ENCODE results near the gene PEX6.
"Not testable (repeated sequence)": the region's sequence is repeated elsewhere in the genome, so short reads cannot be mapped to it uniquely, and the experiment has no call there.

The PEX6 gene

DNA sequence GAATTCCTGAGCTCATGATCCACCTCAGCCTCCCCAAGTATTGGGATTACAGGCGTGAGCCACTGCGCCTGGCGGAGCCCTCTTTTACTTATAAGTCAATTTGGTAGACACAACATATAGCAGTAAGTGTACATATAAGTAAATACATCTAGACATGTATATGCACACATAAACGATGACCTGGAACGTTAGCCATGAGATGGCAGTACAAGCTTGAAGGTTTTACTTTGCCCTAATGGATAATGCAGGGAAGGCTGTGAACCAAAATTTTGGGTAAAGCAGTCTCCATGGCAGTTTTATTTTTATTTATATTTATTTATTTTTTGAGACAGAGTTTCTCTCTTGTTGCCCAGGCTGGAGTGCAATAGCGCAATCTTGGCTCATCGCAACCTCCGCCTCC is 20.9 kb downstream of the PEX6 start:
- H3K9me2 ChIP-seq (replicated peaks; ENCODE audit: insufficient read depth, low read length), result no peaks in the 10 kb centered on the region
- no peaks in the 10 kb centered on the region; the same call in 1 of the 2 replicates for H3F3A ChIP-seq (ENCODE audit: insufficient read depth, low read length)
- H3K79me2 ChIP-seq (ENCODE audit: low read length), result no peaks in the 10 kb centered on the region
- H4K20me1 ChIP-seq (ENCODE audit: insufficient read depth, low read length), result no peaks in the 10 kb centered on the region
- no peak for TF ChIP-seq CTCF (IDR thresholded peaks at IDR 0.05; ENCODE audit: low read length)
- no peak for TF ChIP-seq EZH2 (optimal IDR thresholded peaks at IDR 0.05; ENCODE audit: low read depth, low read length)
- TF ChIP-seq EZH2phosphoT487 (IDR thresholded peaks at IDR 0.05; ENCODE audit: low read length), result no peak
- H3K27ac ChIP-seq (ENCODE audit: low read length), result no peak overlapping the region
- no peak overlapping the region for H2AFZ ChIP-seq (ENCODE audit: low read length)
- no peak overlapping the region for H3K4me3 ChIP-seq (ENCODE audit: low read length)
- no peak overlapping the region for H3K9ac ChIP-seq (ENCODE audit: low read length)
- DNase-seq, result no peak
- H3K4me2 ChIP-seq (ENCODE audit: low read depth, low read length), result no peak overlapping the region
- H3K36me3 ChIP-seq (replicated peaks; ENCODE audit: insufficient read depth, low read length), result no peaks in the 10 kb centered on the region
- H3K27me3 ChIP-seq (replicated peaks; ENCODE audit: insufficient read depth, low read length), result no peaks in the 10 kb centered on the region
- H3K4me1 ChIP-seq (ENCODE audit: low read length), result no peaks in the 10 kb centered on the region
- H3K9me3 ChIP-seq (replicated peaks; ENCODE audit: insufficient read depth, low read length), result no peaks in the 10 kb centered on the region

DNA sequence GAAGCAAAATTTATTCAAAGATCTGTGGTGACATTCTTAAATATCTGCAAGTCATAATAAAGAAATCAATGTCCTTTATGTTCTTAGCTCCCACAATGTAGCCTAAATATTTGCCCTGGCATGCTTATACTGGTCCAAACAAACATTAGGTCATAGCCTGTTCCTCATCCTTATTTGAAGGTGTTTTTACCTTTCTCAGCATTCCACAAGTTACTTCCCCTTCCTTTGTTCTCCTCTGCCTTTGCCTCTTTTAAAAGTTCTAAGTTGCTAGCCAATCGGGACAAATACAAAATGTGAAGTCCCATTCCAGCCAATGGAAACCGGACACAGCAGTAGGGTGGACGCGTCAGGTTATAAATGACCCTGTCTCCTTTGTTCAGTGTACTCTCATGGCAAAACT is 24.6 kb downstream of the PEX6 start:
- not testable (repeated sequence) for H4K20me1 ChIP-seq (ENCODE audit: insufficient read depth, low read length); H3F3A ChIP-seq (ENCODE audit: insufficient read depth, low read length); H3K9me2 ChIP-seq (replicated peaks; ENCODE audit: insufficient read depth, low read length); H3K27me3 ChIP-seq (replicated peaks; ENCODE audit: insufficient read depth, low read length); H3K9me3 ChIP-seq (replicated peaks; ENCODE audit: insufficient read depth, low read length); H2AFZ ChIP-seq (ENCODE audit: low read length); H3K9ac ChIP-seq (ENCODE audit: low read length); H3K4me2 ChIP-seq (ENCODE audit: low read depth, low read length); H3K27ac ChIP-seq (ENCODE audit: low read length); DNase-seq; H3K79me2 ChIP-seq (ENCODE audit: low read length); H3K4me3 ChIP-seq (ENCODE audit: low read length); H3K4me1 ChIP-seq (ENCODE audit: low read length); H3K36me3 ChIP-seq (replicated peaks; ENCODE audit: insufficient read depth, low read length)

- Histone ChIP-seq H3K9ac (ENCODE audit: low read length) (no peak overlapping the region), H3K4me2 (ENCODE audit: low read depth, low read length) (no peak overlapping the region), H3K9me3 (replicated peaks; ENCODE audit: insufficient read depth, low read length) (no peaks in the 10 kb centered on the region), H3K4me1 (ENCODE audit: low read length) (no peaks in the 10 kb centered on the region), H3K27me3 (replicated peaks; ENCODE audit: insufficient read depth, low read length) (no peaks in the 10 kb centered on the region), H3K4me3 (ENCODE audit: low read length) (no peak overlapping the region), H3F3A (ENCODE audit: insufficient read depth, low read length) (no peaks in the 10 kb centered on the region; the same call in 1 of the 2 replicates), H3K27ac (ENCODE audit: low read length) (no peak overlapping the region), H4K20me1 (ENCODE audit: insufficient read depth, low read length) (no peaks in the 10 kb centered on the region), H3K79me2 (ENCODE audit: low read length) (no peaks in the 10 kb centered on the region), H2AFZ (ENCODE audit: low read length) (no peak overlapping the region), H3K9me2 (replicated peaks; ENCODE audit: insufficient read depth, low read length) (no peaks in the 10 kb centered on the region), H3K36me3 (replicated peaks; ENCODE audit: insufficient read depth, low read length) (no peaks in the 10 kb centered on the region)
- DNase-seq, result no peak
- TF ChIP-seq EZH2phosphoT487 (IDR thresholded peaks at IDR 0.05; ENCODE audit: low read length), result no peak
- no peak for TF ChIP-seq CTCF (IDR thresholded peaks at IDR 0.05; ENCODE audit: low read length)
- no peak for TF ChIP-seq EZH2 (optimal IDR thresholded peaks at IDR 0.05; ENCODE audit: low read depth, low read length)
Measured at GRCh38 chr6:42952389-42952788, 26.6 kb downstream of the PEX6 start.

- H3K4me1 ChIP-seq (ENCODE audit: low read length), result no peaks in the 10 kb centered on the region
- H4K20me1 ChIP-seq (ENCODE audit: insufficient read depth, low read length), result no peaks in the 10 kb centered on the region
- no peak overlapping the region for H3K9ac ChIP-seq (ENCODE audit: low read length)
- no peaks in the 10 kb centered on the region for H3K9me2 ChIP-seq (replicated peaks; ENCODE audit: insufficient read depth, low read length)
- no peaks in the 10 kb centered on the region for H3K27me3 ChIP-seq (replicated peaks; ENCODE audit: insufficient read depth, low read length)
- no peak overlapping the region for H3K4me2 ChIP-seq (ENCODE audit: low read depth, low read length)
- no peaks in the 10 kb centered on the region for H3K79me2 ChIP-seq (ENCODE audit: low read length)
- no peak overlapping the region for H3K4me3 ChIP-seq (ENCODE audit: low read length)
- H2AFZ ChIP-seq (ENCODE audit: low read length), result no peak overlapping the region
- no peak for TF ChIP-seq EZH2 (optimal IDR thresholded peaks at IDR 0.05; ENCODE audit: low read depth, low read length)
- DNase-seq, result no peak
- no peaks in the 10 kb centered on the region for H3K9me3 ChIP-seq (replicated peaks; ENCODE audit: insufficient read depth, low read length)
- H3K27ac ChIP-seq (ENCODE audit: low read length), result no peak overlapping the region
- no peaks in the 10 kb centered on the region for H3F3A ChIP-seq (ENCODE audit: insufficient read depth, low read length)
- no peaks in the 10 kb centered on the region for H3K36me3 ChIP-seq (replicated peaks; ENCODE audit: insufficient read depth, low read length)
Measured at GRCh38 chr6:42947950-42948349, 31.0 kb downstream of the PEX6 start.

All from MM.1S (cell line).